NOMO-1 treated with DMSO at 0.1 percent for 48 hours (cell line): ENCODE results near the gene SLC37A2.
A peak's percentile ranks its signal among the peaks of the same experiment; 100 is the strongest.
"Not testable (repeated sequence)": the region's sequence is repeated elsewhere in the genome, so short reads cannot be mapped to it uniquely, and the experiment has no call there.

Source experiments
- DNase-seq: peaks from one replicate; lab custom pipeline; 2025; ENCODE audit not compliant: unreplicated experiment; lab: John Stamatoyannopoulos, UW

Gene SLC37A2

DNA sequence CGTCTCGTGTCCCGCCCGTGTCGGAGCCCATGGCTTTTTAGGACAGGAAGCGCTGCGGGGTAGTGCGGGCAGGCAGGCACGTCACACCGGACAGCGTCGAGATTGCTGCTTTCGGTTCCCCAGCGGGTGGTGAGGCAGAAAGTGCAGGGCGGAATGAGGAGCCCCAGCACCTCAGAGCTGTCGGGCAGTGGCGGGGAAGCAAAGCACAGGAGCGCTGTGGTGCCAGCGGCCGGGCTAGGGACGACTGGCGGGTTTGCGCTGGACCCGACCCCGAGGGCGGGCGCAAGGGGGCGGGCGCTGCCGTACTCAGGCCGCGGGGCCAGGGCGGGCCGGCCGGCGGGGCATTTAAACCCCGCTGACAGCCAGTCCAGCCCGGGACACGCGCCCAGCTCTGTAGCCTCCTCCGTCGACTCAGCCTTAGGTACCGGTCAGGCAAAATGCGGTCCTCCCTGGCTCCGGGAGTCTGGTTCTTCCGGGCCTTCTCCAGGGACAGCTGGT lies at the start of gene SLC37A2:
Gene SLC37A2 (plus strand): TSS at position 375 of the 498 bp plus-strand sequence. CDS start 63 bp downstream, at position 438.
- peak; percentile 88 for DNase-seq

DNA sequence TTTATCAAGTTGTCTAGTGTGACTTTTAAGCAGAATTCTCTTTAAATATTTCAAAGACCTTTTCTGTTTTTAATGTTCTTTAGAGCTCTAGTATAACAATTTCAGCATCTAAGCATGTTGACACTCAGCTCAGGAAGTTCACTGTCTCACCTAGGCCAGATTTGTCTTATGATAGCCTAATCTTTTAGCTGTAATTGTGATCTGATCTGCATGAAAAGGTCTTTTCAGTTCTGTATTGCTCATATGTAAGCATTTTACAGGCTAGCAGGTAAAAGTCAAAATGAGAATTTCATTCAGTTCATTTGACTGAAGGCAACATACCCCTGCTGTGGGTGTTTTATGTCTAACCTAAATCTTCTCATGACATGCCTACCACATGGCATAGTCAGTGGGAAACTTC lies 46.7 kb upstream of the SLC37A2 start:
- no peak for DNase-seq

DNA sequence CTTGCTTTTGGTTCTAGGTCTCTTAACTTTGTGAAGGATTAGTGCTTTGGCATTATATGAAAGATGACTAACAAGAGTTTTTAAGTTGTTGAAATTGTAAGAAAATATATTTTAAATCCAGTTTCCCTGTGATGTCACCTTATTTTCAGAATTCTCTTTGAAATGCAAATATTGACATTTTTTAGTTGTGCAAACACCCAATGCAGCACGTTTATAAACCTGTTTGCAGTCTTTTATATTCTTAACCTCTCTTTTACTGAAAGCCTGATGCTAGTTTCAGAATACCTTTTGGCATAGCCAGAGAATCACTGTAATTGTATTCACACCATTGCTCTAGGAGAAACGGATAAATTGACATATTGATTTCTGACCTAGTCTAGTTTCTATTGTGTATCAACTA lies 42.8 kb upstream of the SLC37A2 start:
- no peak for DNase-seq

DNA sequence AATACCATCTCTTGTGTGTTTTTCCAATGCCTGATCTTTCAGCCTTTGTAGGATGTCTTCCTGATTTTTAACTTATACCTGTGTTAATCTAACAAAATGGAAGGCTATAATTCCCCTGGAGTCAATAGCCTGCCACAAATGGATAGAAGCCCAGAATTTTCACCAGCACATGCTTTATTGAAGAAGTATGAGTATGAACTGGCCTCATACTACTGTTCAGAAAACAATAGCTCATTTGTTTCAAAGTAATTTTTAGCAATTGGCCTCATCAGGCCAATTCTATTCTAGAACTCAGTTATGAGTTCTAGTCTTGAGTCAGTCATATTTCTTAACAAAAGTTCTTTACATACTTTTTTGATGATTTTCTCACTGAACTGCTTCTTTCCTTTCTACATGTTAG lies 40.6 kb upstream of the SLC37A2 start:
- no peak for DNase-seq

DNA sequence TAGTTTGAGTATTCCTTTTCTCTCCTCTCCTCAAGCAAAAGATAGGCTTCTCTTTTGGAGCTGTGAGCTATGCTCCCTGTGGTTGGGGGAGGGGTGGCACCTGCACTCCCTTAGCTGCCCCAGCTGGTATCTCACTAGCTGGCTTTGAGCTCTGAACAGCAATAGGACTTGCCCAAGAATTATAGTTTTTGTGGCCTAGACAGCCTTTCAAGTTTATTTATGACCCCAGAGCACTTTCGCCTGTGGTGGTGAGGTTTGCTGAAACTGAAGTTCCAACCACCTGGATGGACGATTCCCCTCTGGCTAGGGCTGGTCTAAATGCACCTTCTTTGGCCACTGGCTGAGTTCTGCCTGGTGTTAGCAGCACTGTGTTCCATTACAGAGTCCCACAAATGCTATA lies 37.1 kb upstream of the SLC37A2 start:
- DNase-seq = no peak

DNA sequence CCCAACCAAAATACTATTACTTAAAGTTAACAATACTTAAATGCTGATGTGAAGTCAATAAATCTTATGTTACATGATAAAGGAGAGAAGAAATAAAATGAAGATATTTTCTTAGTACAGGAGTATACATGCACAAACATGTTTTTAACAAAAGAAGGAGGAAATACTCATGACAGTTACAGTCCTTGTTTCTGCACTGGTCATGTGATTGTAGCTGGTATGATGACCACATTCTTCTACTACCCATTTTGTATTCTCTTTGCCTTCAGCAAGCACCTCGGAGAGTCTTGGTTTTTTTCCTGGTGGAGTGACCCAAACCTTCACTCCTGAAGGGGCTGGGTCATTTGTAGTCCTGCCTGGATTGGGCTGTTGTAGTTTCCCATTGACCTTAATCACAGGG lies 33.7 kb upstream of the SLC37A2 start:
- not testable (repeated sequence) for DNase-seq

DNA sequence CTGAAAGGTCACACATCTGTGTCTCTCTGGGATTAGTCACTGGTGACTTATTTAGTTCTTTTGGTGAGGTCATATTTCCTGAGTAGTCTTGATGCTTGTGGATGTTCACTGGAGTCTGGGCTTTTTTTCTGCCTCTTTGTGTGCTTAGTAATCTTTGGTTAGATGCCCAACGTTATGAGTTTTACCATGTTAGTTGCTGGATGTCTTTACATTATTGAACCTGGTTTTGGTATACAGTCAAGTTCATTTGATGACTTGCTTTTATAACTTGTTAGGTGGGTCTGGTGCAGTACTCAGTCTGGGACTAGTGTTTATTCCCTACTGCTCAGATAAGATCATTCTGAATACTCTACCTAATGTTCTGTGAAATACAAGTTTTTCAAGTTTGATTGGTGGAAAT lies 26.2 kb upstream of the SLC37A2 start:
- DNase-seq = no peak

DNA sequence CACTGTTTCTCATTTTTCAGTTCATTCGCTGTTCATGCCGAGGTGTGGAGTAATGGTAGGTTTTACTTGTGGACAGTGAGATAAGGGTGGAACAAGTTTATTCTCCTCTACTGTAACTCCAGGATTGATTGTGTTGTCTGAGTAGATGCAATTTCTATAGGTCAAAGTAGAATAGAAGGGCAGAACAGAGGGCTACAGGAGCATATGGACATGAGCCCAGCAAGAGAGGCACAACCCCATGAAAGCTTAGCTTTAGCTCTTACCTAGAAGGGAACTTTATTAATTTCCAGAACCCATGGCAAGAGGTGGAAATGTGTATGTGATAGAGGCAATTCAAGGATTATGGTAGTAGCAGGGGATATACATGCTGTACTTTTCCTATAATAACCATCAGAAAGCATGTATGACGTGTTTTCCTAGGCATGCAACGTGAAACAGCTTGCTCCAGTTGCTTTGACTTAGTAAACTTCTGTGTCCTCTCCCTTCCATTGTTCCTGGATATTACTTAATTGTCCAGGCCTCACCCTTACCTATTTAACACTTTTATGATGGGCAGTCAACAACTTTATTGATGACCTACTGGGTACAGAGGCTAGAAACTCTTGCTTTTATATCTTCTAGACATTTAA lies 13.8 kb upstream of the SLC37A2 start:
- no peak for DNase-seq

DNA sequence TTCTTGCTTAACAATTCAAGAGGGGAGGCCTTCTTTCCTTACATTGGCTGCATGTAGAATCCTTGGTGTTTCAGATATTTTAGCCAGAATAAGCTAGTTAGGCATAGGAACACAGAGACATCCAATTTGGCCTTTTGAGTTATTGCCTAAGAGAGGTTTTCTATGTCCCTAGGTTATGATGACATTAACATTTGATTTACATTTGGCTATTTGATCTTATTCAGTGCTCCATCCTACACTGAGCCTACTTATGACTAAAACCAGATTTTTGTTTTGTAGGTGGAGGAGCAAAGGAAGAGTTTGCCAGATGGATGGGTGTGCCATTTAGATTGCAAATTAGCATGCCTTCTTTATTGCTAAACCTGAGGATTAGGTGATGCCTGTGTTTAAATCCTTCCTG lies 11.1 kb upstream of the SLC37A2 start:
- no peak for DNase-seq

DNA sequence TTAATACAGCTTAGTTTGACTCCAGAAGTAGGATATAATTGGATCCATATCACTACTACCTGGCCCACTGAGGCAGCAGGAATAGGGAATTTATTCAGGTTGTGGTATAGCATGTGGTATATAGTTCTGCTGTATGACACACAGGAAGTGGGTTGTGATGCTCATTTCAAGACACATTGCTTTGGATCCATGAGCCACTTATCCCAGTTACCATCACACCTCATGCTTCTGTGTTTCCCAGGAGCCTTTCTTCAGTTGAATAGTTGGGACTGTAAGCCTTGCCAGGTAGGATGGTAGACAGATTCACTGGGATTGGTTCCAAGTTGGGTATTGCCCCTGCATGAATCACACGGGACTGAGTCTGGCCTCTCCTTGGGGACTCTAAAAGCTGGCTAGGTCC lies 9.9 kb upstream of the SLC37A2 start:
- no peak for DNase-seq

DNA sequence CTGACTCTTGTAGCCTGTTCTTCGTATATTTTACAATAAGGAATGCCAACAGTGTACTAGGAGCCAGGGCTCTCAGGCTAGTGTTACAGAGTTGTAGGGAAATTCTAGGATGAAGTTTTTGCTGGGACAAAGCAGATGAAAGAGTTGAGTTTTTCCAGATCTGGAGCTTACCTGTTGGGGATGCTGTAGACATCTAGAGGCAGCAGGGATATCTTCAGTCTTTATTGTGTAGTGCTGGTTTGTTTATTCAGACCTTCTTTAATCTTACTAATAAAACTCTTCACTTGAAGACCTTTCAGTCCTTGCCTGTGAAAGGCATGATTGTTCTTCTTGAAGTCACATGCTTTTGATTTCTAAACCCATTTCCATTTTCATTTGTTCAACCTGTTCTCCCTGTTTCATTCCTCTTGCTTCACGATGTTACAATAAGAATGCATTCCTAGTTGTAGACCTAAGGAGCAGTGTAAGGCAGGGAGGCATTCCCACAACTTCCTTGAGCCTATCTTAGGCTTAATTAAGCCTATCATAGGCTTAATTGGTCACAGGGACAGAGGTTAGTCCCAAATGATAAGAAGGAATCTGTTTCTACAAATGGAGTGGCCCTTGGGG lies 7.9 kb upstream of the SLC37A2 start:
- no peak for DNase-seq

DNA sequence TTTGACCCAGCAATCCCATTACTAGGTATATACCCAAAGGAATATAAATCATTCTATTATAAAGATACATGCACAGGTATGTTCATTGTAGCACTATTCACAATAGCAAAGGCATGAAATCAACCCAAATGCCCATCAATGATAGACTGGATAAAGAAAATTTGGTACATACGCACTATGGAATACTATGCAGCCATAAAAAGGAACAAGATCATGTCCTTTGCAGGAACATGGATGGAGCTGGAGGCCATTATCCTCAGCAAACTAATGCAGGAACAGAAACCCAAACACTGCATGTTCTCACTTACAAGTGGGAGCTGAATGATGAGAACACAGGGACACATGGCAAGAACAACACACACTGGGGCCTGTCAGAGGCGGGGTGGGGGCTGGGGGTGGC lies 7.0 kb upstream of the SLC37A2 start:
- DNase-seq = not testable (repeated sequence)

DNA sequence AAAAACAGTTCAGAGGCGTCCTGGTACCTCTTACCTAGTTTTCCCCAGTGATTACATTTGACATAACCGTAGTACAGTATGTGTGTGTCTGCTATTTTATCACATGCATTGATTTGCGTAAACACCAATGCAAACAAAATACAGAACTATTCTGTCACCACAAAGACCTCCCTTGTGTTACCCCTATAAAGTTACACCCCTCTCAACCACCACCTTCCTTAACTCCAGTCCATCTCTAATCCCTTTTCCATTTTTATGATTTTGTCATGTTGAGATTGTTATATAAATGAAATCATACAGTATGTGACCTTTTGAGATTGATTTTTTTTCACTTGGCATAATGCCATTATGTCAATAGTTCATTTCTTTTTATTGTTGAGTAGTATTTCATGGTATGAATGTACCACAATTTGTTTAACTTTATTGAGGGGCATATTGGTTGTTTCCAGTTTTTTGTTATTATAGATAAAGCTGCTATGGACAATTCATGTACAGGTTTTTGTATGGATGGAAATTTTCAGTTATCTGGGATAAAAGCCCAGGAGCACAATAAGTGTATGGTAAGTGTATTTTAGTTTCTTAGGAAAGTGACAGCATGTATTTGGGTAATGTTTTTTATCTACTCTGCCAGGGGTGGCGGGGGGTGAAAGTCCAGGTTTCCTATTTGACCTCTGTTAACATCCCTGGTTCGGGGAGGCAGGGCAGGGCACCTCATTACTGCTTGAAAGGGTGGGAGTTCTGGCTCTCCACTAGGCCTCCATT lies 6.0 kb upstream of the SLC37A2 start:
- DNase-seq = no peak

DNA sequence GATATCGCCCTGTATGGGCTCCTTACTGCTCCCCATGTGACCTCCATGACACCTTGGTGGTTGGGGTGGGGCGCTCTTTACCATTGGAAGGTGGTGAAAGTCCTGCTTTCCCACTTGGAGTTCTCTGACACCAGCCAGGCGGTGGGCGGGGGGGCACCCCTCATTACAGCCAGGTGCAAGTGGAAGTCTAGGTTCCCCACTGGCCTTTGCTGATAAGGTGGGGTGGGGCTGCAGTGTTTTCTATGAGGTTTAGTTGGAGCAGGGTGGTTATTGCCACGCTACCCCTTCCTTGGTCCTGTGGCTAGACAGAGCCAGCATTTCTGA lies 5.5 kb upstream of the SLC37A2 start:
- no peak for DNase-seq

DNA sequence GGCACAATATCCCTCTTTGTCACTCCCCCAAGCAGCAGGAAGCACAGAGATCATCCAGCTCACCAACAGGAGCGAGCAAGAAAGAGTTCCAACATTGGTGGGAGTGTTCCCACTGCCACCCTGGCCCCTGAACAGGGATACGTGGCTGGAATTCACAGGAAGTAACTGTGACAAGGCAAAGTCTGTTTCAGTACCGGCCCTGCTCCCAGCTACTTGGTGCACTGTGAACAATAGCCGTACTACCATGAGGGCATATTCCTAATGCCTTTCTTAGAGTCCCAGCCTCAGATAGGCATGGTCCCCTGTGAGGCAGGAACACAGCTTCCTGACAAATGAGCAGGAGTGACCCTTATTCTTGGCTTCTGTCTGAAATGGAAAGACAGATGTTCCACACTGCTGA lies 1.8 kb upstream of the SLC37A2 start:
- no peak for DNase-seq

DNA sequence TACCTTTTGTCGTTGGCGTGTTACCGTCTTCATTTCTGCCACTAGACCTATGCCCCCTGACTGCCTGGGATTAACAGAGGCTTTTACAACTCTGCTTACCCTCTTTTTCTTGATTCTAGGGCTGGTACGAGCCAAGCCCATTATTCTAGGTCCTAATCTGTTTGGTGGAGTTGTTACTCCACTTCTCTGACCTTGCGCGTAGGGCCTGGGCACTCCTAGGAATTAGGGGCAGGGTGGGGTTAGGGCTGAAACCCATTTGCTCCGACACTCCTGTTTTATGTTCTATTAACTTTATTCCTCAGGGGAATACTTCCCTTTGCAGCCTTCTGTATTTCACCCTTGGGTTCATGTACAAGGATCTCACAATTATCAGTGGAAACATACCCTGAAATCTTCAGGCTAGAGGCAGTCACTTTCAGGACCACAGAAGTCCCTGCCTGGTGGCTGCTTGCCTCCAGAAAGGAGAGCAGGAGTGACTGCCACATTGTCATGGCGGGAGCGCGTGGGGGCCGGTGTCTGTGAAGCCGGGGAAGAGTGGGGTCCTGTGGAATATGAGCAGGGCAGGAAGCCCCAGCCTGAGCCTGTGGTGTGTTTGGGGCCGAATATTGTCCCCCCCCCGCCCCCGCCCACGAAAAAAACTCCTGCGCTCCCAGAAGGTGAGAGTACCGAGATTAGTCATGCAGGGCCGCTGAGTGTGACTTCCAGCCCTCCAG lies 731 bp upstream of the SLC37A2 start:
- no peak for DNase-seq

DNA sequence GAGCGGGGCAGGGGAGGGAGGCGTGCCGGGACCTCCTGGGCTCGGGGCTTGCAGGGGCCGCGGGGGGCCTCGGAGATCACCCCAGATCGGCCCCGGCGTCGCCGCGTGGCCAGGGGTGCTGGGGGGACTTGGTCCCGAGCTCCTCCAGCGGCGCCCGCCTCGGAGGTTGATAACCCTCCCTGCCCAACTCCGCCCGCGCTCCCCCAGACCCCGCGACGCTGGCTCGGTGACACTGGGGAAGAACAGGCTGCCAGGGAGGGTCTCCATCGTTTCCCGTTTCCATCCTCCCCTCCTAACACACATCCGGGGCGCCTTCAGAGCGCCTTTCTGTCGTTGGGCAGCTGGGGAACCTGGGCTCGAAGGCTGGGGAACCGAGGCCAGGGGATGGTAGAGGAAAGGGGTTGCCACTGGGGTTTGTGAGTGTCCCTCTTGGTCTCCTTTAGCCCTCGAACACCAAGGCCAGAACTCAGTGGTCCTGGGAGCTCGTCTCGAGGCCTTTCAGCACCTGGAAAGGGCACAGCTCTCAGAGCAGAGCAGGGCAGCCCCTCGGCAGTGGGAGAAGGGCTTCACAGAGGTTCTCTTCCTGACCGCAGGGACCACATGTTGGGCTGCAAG lies 431 bp downstream of the SLC37A2 start:
- DNase-seq = peak; percentile 4

DNA sequence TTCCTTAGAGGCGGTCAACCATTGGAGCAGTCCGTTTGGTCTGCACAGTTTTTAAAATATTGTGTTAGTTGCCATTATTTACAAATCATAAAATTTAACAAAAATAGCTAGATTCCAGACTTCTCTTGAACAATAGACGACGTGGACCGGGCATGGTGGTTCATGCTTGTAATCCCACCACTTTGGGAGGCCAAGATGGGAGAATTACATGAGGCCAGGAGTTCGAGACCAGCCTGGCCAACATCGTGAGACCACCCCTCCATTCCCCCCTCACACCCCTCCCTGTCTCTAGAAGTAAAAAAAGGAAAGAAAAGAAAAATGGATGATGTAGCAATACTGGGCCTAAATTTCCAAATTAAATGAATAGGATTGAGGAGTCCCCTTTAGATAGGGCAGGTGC lies 965 bp downstream of the SLC37A2 start:
- DNase-seq = no peak

DNA sequence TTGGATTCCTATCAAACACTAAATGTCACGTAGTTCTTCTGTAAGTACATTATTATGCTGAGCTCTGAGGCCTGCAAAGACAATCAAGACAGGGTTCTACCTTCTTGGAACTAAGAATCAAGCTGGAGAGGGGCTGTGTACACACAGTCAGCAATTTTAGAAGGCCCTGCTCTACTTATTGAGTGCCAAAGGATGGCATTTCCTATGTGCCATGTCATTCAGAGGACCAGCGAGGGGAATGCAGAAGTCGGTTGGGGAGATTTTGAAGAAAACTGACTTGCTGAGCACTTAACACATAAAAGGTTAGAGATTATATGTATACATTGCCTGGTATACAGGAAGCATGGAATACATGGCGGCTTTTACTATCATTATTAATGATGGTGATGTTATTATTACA lies 5.3 kb downstream of the SLC37A2 start:
- no peak for DNase-seq

DNA sequence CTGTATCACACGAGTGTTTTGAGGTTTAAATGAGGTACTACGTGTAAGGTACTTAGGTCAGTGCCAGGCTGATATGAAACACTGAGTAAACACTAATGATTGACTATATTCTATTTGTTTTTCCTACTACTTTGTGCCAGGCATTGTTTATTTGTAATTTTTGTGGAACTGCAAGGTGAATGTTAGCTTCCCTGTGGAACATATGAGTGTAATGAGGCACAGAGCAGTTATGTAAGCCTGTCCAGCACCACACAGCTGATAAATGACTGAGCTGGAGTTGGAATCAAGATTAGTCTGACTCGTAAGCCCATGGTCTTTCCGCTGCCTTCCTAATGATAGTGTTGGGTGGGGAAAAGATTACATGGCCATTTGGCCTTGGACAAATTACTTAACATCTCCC lies 5.9 kb downstream of the SLC37A2 start:
- DNase-seq = no peak

DNA sequence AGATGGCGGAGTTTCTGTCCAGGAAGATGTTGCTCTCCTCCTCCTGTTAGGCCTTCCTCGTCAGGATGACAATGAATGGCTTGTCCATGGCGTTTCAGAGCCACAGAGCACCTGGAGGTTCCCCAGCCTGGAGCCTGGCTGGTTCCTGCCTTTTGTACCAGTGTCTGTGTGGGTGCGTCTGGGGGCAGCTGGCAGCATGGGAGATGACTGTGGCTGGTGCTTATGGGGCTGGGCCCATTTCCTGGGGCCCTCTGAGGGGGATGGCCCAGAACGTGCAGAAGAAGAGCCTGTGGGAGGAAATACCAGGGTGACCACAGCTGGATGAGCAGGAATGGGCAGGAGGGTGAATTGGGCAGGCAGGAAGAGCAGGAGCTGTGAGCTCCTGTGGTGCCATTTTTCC lies 6.7 kb downstream of the SLC37A2 start:
- no peak for DNase-seq
